K562 (cell line): ENCODE results near the gene SLCO2B1.

Experiments used
- EZH2 ChIP-seq: IDR thresholded peaks from 2 replicates; pipeline ENCODE4 v1.6.1; 2012; ENCODE audit warnings: low read depth, mild to moderate bottlenecking, inconsistent platforms, low read length, borderline replicate concordance
- NFATC3 ChIP-seq: fragments of 450-650 bp; IDR thresholded peaks from 2 replicates; pipeline ENCODE4 v1.6.1; 2017; ENCODE audit warnings: mild to moderate bottlenecking
- NFE2 ChIP-seq: IDR thresholded peaks from 2 replicates; pipeline ENCODE4 v1.6.1; 2014; ENCODE audit warnings: antibody characterized with exemption, low read depth
- PKNOX1 ChIP-seq: fragments of 450-650 bp; IDR thresholded peaks from 2 replicates; pipeline ENCODE4 v1.6.1; 2016
- POLR2A ChIP-seq: fragments of 450-650 bp; conservative IDR thresholded peaks from 2 replicates; pipeline ENCODE4 v1.6.1; 2016
- RB1 ChIP-seq: fragments of 450-650 bp; IDR thresholded peaks from 2 replicates; pipeline ENCODE4 v1.6.1; 2017; ENCODE audit warnings: low read depth, mild to moderate bottlenecking
- SRF ChIP-seq, 2 experiments: fragments of 250-450, 450-650 bp in 1 of 2; sonication (Bioruptor Pico) in 1 of 2; sonication (generic) in 1 of 2; formaldehyde crosslinking; IDR thresholded peaks; 2 replicates each; pipeline versions ENCODE4 v1.5.0 to v1.5.1; 2020 to 2022; ENCODE audit warnings: mild to moderate bottlenecking in 1 of 2, missing genetic modification reagents in 1 of 2
- ZBTB34 ChIP-seq: fragments of 250-450 bp; sonication (Bioruptor Pico); IDR thresholded peaks from 2 replicates; pipeline ENCODE4 v1.8.0; 2021; ENCODE audit warnings: mild to moderate bottlenecking, moderate library complexity
- ZNF134 ChIP-seq: fragments of 250-450 bp; sonication (Bioruptor Pico); conservative IDR thresholded peaks from 2 replicates; pipeline ENCODE4 v1.4.0; 2020

- TF ChIP-seq PKNOX1, result no peak
- no peak for TF ChIP-seq NFE2
- no peak for TF ChIP-seq RB1
- TF ChIP-seq POLR2A, result no peak
- TF ChIP-seq NFATC3, result no peak
- no peak for TF ChIP-seq SRF (CRISPR knock-in tag; IDR thresholded peaks at IDR 0.05)
- TF ChIP-seq ZBTB34 (CRISPR knock-in tag), result no peak
- no peak for TF ChIP-seq EZH2
- TF ChIP-seq ZNF134, result no peak
These were observed 49.6 kb downstream of the SLCO2B1 start for GRCh38 chr11:75200531-75200930.
